HCT116 (cell line): Measurements from ENCODE around the gene PBX2. TPM values are rescaled to one million over a fixed set of nuclear protein-coding genes. Genes with fewer than 3 reads are reported as not detected.

Source experiments
- ATAC-seq: fragments of 200-7000 bp; cut with Tn5 transposase; 2 replicates; pipeline ENCODE4 v1.9.1; 2020; ENCODE audit warnings: mild to moderate bottlenecking, moderate library complexity
- BruUV-seq: library from RNA; stranded (reverse); fragments of 400-500 nt; replicated peaks from 2 replicates; lab custom pipeline; 2021; lab: Mats Ljungman, UMichigan
- CTCF ChIA-PET: fragments of 300-600 bp; sonication (Branson Sonifier 250); formaldehyde crosslinking; loops from one replicate; lab custom pipeline; 2021; ENCODE audit warnings: antibody characterized with exemption; lab: Charles Lee
- POLR2A ChIA-PET: fragments of 300-600, 350-600 bp; sonication (Branson Sonifier 250); formaldehyde crosslinking; loops from one replicate; lab custom pipeline; 2021; ENCODE audit warnings: antibody characterized with exemption; lab: Charles Lee
- RAD21 ChIA-PET, 2 experiments: fragments of 300-600 bp; sonication (Branson Sonifier 250); formaldehyde crosslinking; loops; one replicate each; lab custom pipeline; 2023; ENCODE audit warnings: low total read pairs in 2 of 2; ENCODE audit not compliant: uncharacterized antibody in 2 of 2, unreplicated experiment in 2 of 2, low non-redundant PET in 1 of 2; lab: Charles Lee
- DNase-seq: peaks from one replicate; pipeline ENCODE4 v3.0.0-alpha.2; 2010; ENCODE audit warnings: low read depth, low spot score
- H2AFZ ChIP-seq: fragments of 200-600 bp; shearing (Covaris generic), sonication (generic); 2 replicates; pipeline ENCODE4 v1.6.1; 2017; ENCODE audit warnings: low read depth, mixed run types, mixed read lengths, antibody characterized with exemption, low read length; ENCODE audit not compliant: poor library complexity, severe bottlenecking
- H3K27ac ChIP-seq: 2 replicates; pipeline ENCODE4 v1.5.1; 2012; ENCODE audit warnings: low read depth, low read length
- H3K27me3 ChIP-seq: fragments of 200-600 bp; sonication (generic); 2 replicates; pipeline ENCODE4 v1.6.1; 2016; ENCODE audit warnings: mixed run types, low read length, mixed read lengths; ENCODE audit not compliant: insufficient read depth
- H3K36me3 ChIP-seq, 2 experiments: fragments of 200-500 bp in 1 of 2; fragments of 200-600 bp in 1 of 2; sonication (Bioruptor generic) in 1 of 2; sonication (generic) in 1 of 2; 2 replicates each; pipeline versions ENCODE4 v1.5.1 to v1.6.1; 2014 to 2016; ENCODE audit warnings: low read length in 2 of 2, inconsistent platforms in 1 of 2, mixed read lengths in 1 of 2, mixed run types in 1 of 2; ENCODE audit not compliant: insufficient read depth in 2 of 2, control insufficient read depth in 1 of 2
- H3K4me1 ChIP-seq, 2 experiments: fragments of 200-600 bp in 1 of 2; sonication (generic) in 1 of 2; 2 replicates each; pipeline versions ENCODE4 v1.5.1 to v1.6.1; 2012 to 2017; ENCODE audit warnings: low read length in 2 of 2, inconsistent platforms in 1 of 2, mild to moderate bottlenecking in 1 of 2, mixed read lengths in 1 of 2, mixed run types in 1 of 2, moderate library complexity in 1 of 2; ENCODE audit not compliant: insufficient read depth in 2 of 2, control insufficient read depth in 1 of 2
- H3K4me2 ChIP-seq: fragments of 200-600 bp; sonication (generic); 2 replicates; pipeline ENCODE4 v1.6.1; 2017; ENCODE audit warnings: mixed run types, low read length, mixed read lengths
- H3K4me3 ChIP-seq, 2 experiments: fragments of 200-600 bp in 1 of 2; sonication (generic) in 1 of 2; replicated peaks in 1 of 2; 2 replicates each; pipeline ENCODE4 v1.5.1; 2011 to 2016; ENCODE audit warnings: low read length in 2 of 2, control low read depth in 1 of 2, low read depth in 1 of 2, mild to moderate bottlenecking in 1 of 2, mixed read lengths in 1 of 2, mixed run types in 1 of 2
- H3K79me2 ChIP-seq: fragments of 200-600 bp; sonication (generic); 2 replicates; pipeline ENCODE4 v1.6.1; 2017; ENCODE audit warnings: mild to moderate bottlenecking, mixed run types, low read length, moderate library complexity, mixed read lengths; ENCODE audit not compliant: insufficient read depth
- H3K9ac ChIP-seq: fragments of 200-600 bp; sonication (generic); 2 replicates; pipeline ENCODE4 v1.6.1; 2016; ENCODE audit warnings: low read length, mixed read lengths
- H3K9me2 ChIP-seq: fragments of 200-600 bp; sonication (generic), shearing (Covaris generic); 2 replicates; pipeline ENCODE4 v1.6.1; 2017; ENCODE audit warnings: mixed run types, mild to moderate bottlenecking, moderate library complexity; ENCODE audit not compliant: insufficient read depth
- H3K9me3 ChIP-seq, 2 experiments: fragments of 200-500 bp in 1 of 2; fragments of 200-600 bp in 1 of 2; sonication (Bioruptor generic) in 1 of 2; sonication (generic) in 1 of 2; 2 replicates each; pipeline ENCODE4 v1.6.1; 2014 to 2017; ENCODE audit warnings: low read length in 2 of 2, mixed read lengths in 2 of 2, inconsistent platforms in 1 of 2, low read depth in 1 of 2, mild to moderate bottlenecking in 1 of 2, mixed run types in 1 of 2, moderate library complexity in 1 of 2; ENCODE audit not compliant: control insufficient read depth in 1 of 2, insufficient read depth in 1 of 2
- H4K20me1 ChIP-seq: fragments of 200-600 bp; sonication (generic), shearing (Covaris generic); 2 replicates; pipeline ENCODE4 v1.6.1; 2017; ENCODE audit warnings: mixed run types, mild to moderate bottlenecking, moderate library complexity; ENCODE audit not compliant: insufficient read depth
- CBX3 ChIP-seq: IDR thresholded peaks from 2 replicates; pipeline ENCODE4 v1.6.1; 2012; ENCODE audit warnings: low read depth
- CEBPB ChIP-seq: IDR thresholded peaks from 2 replicates; pipeline ENCODE4 v1.6.1; 2012; ENCODE audit warnings: low read depth
- CTCF ChIP-seq, 3 experiments: fragments of 200-600 bp in 1 of 3; sonication (generic) in 1 of 3; IDR thresholded peaks in 2 of 3; conservative IDR thresholded peaks in 1 of 3; 2 replicates each; pipeline ENCODE4 v1.5.1; 2012 to 2017; ENCODE audit warnings: low read depth in 2 of 3, low read length in 2 of 3, antibody characterized with exemption in 1 of 3, borderline replicate concordance in 1 of 3, control low read depth in 1 of 3, mild to moderate bottlenecking in 1 of 3, mixed read lengths in 1 of 3, mixed run types in 1 of 3, moderate library complexity in 1 of 3; ENCODE audit not compliant: insufficient read depth in 1 of 3
- EGR1 ChIP-seq: IDR thresholded peaks from 2 replicates; pipeline ENCODE4 v1.6.1; 2012; ENCODE audit warnings: low read depth
- POLR2AphosphoS5 ChIP-seq: IDR thresholded peaks from 2 replicates; pipeline ENCODE4 v1.6.1; 2011; ENCODE audit warnings: mild to moderate bottlenecking, low read depth, low read length, moderate library complexity
- REST ChIP-seq: IDR thresholded peaks from 2 replicates; pipeline ENCODE4 v1.6.1; 2012; ENCODE audit warnings: low read depth
- SIN3A ChIP-seq: IDR thresholded peaks from 2 replicates; pipeline ENCODE4 v1.6.1; 2012; ENCODE audit warnings: low read depth
- ZBTB33 ChIP-seq: IDR thresholded peaks from 2 replicates; pipeline ENCODE4 v1.6.1; 2011; ENCODE audit warnings: mild to moderate bottlenecking, low read length, moderate library complexity; ENCODE audit not compliant: insufficient replicate concordance; ENCODE audit errors: extremely low read depth
- intact Hi-C: fragments of 100-400 bp; cut with micrococcal nuclease; formaldehyde crosslinking; loops from 2 replicates; pipeline ENCODE4 v1.10.0; 2022
- total RNA-seq: library from RNA; stranded (reverse); gene quantifications from one replicate; pipeline ENCODE4 v1.2.1, GENCODE V29; 2021; ENCODE audit not compliant: unreplicated experiment

Gene PBX2
- total RNA-seq, 1 experiment from 2014 or later = 79.0 TPM

GRCh38 chr6:32149932-32150870 lies 39.8 kb downstream of the PBX2 start:
- CTCF ChIA-PET = no interaction called here
- Histone ChIP-seq H3K9me3 (no peaks in the 10 kb centered on the region), H3K4me2 (no peak overlapping the region), H3K27me3 (no peaks in the 10 kb centered on the region), H3K36me3 (no peaks in the 10 kb centered on the region), H3K9me2 (no peaks in the 10 kb centered on the region)
- POLR2A ChIA-PET = interaction anchor here (0.7 kb wide), 1 partner anchor 21 kb away, joined by 3 read pairs; no protein-coding TSS in a partner anchor
- intact Hi-C loops = no loop called here
- TF ChIP-seq EGR1 (no peak), POLR2AphosphoS5 (no peak), CEBPB (no peak)
- TF ChIP-seq, all 23 proteins: peak for 0
- RAD21 ChIA-PET = no interaction called here
- Histone ChIP-seq H3K4me3 (no peak overlapping the region), H3K4me1 (peaks cover 12 to 22% of the 10 kb centered on the region in 2 experiments), H3K27ac (no peak overlapping the region), H2AFZ (no peak overlapping the region), H3K9ac (no peak overlapping the region), H4K20me1 (no peaks in the 10 kb centered on the region), H3K79me2 (peaks cover 11% of the 10 kb centered on the region)
- DNase-seq = no peak
- ATAC-seq = no peak
- no TSS peak for BruUV-seq

- no TSS peak for BruUV-seq
- no peaks in the 10 kb centered on the region for H3K9me3 ChIP-seq
- peaks cover 1% of the 10 kb centered on the region; the same call in 1 of the 2 replicates for H3K79me2 ChIP-seq
- H3K9ac ChIP-seq = no peak overlapping the region
- no peak overlapping the region for H2AFZ ChIP-seq
- no peak overlapping the region for H3K4me3 ChIP-seq
- H4K20me1 ChIP-seq = no peaks in the 10 kb centered on the region
- DNase-seq (no peak), ATAC-seq (no peak)
- H3K9me2 ChIP-seq = no peaks in the 10 kb centered on the region
- RAD21 ChIA-PET = no interaction called here
- intact Hi-C loops = no loop called here
- peaks cover 7 to 15% of the 10 kb centered on the region in 2 experiments; a peak in 3 of 4 replicates for H3K4me1 ChIP-seq
- H3K27ac ChIP-seq = no peak overlapping the region
- H3K36me3 ChIP-seq = no peaks in the 10 kb centered on the region
- POLR2A ChIA-PET = no interaction called here
- no peak overlapping the region for H3K4me2 ChIP-seq
- CTCF ChIA-PET = no interaction called here
- no peaks in the 10 kb centered on the region for H3K27me3 ChIP-seq
- TF ChIP-seq ZBTB33 = no peak
- no peak for TF ChIP-seq REST
- no peak for TF ChIP-seq EGR1
- no peak for TF ChIP-seq CBX3
- no peak for TF ChIP-seq SIN3A
- no peak for TF ChIP-seq CTCF (IDR thresholded peaks at IDR 0.05 in 2 of 3, conservative IDR thresholded peaks at IDR 0.05 in 1 of 3; ENCODE audit: borderline replicate concordance in 1 of 3, insufficient read depth in 1 of 3, low read depth in 2 of 3, low read length in 2 of 3)
These were observed 40.8 kb downstream of the PBX2 start for GRCh38 chr6:32149092-32149755.
